Body of pancreas (tissue), 4 donors: ENCODE data around the gene SNRK.

Source experiments
- POLR2A ChIP-seq, 3 donors: fragments of 450-650 bp; IDR thresholded peaks; one replicate each; pipeline ENCODE4 v1.6.1; 2016; ENCODE audit warnings: antibody characterized with exemption in 3 of 3, mild to moderate bottlenecking in 2 of 3
- TF ChIP-seq, protein P1 (sequence below), 7 experiments: fragments of 450-650 bp in 4 of 7; fragments of 200-600 bp in 3 of 7; sonication (generic) in 3 of 7; IDR thresholded peaks; one replicate each; pipeline ENCODE4 v1.5.1; 2016 to 2019; ENCODE audit warnings: antibody characterized with exemption in 7 of 7

DNA sequence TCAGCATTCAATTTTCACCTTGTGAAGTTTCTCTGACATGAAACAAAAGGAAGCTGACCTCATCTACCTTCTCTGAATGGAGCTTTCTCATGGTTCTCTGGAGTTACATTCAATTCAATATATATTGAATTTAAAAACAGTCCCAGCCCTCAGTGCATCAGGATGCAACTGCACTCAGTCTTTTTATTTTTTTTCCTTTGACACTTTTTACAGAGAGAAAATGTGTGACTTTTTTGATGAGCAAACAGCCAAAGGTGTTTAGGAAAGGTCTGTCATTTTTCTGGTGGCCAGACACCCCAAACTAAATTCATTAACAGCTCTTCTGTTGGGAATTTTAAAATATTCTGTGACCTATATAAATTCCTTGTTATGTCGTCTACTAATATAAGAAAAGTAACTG lies 19.3 kb upstream of the SNRK start:
- TF ChIP-seq, protein P1, sequence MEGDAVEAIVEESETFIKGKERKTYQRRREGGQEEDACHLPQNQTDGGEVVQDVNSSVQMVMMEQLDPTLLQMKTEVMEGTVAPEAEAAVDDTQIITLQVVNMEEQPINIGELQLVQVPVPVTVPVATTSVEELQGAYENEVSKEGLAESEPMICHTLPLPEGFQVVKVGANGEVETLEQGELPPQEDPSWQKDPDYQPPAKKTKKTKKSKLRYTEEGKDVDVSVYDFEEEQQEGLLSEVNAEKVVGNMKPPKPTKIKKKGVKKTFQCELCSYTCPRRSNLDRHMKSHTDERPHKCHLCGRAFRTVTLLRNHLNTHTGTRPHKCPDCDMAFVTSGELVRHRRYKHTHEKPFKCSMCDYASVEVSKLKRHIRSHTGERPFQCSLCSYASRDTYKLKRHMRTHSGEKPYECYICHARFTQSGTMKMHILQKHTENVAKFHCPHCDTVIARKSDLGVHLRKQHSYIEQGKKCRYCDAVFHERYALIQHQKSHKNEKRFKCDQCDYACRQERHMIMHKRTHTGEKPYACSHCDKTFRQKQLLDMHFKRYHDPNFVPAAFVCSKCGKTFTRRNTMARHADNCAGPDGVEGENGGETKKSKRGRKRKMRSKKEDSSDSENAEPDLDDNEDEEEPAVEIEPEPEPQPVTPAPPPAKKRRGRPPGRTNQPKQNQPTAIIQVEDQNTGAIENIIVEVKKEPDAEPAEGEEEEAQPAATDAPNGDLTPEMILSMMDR (IDR thresholded peaks at IDR 0.05): no peak
- TF ChIP-seq POLR2A (IDR thresholded peaks at IDR 0.05): no peak
